Effector memory CD4-positive, alpha-beta T cell (primary cell): ENCODE data around the gene CNGB1.
"Not testable (repeated sequence)": the region's sequence is repeated elsewhere in the genome, so short reads cannot be mapped to it uniquely, and the experiment has no call there.

Experiments
- DNase-seq, 3 donors: peaks; one replicate each; pipeline ENCODE4 v3.0.0-alpha.2; 2020
- H3K27ac ChIP-seq: 2 replicates; pipeline ENCODE4 v1.7.0; 2013; ENCODE audit warnings: mild to moderate bottlenecking, low read length, moderate library complexity; ENCODE audit not compliant: insufficient read depth, poor library complexity, severe bottlenecking
- H3K27me3 ChIP-seq: replicated peaks from 2 replicates; pipeline ENCODE4 v1.7.0; 2013; ENCODE audit warnings: mild to moderate bottlenecking, low read length; ENCODE audit not compliant: insufficient read depth, control insufficient read depth, poor library complexity, severe bottlenecking
- H3K36me3 ChIP-seq: 2 replicates; pipeline ENCODE4 v1.7.0; 2013; ENCODE audit warnings: mild to moderate bottlenecking, low read length, moderate library complexity; ENCODE audit not compliant: control insufficient read depth, insufficient read depth
- H3K4me1 ChIP-seq: 2 replicates; pipeline ENCODE4 v1.7.0; 2013; ENCODE audit warnings: low read length, mild to moderate bottlenecking; ENCODE audit not compliant: control insufficient read depth, insufficient read depth, poor library complexity, severe bottlenecking
- H3K4me3 ChIP-seq: 2 replicates; pipeline ENCODE4 v1.7.0; 2013; ENCODE audit warnings: low read length, low read depth, mild to moderate bottlenecking; ENCODE audit not compliant: insufficient read depth, poor library complexity, severe bottlenecking
- H3K9me3 ChIP-seq: 2 replicates; pipeline ENCODE4 v1.7.0; 2013; ENCODE audit warnings: mild to moderate bottlenecking, low read length, moderate library complexity; ENCODE audit not compliant: control insufficient read depth

The CNGB1 gene

GRCh38 chr16:57883480-57883879 lies 87.4 kb downstream of the CNGB1 start:
- H3K4me3 ChIP-seq, result no peak overlapping the region
- no peaks in the 10 kb centered on the region for H3K9me3 ChIP-seq
- H3K36me3 ChIP-seq, result no peaks in the 10 kb centered on the region
- peaks cover 11% of the 10 kb centered on the region for H3K27me3 ChIP-seq
- no peak overlapping the region for H3K27ac ChIP-seq
- H3K4me1 ChIP-seq, result no peaks in the 10 kb centered on the region
- DNase-seq, result no peak

GRCh38 chr16:57882792-57883191 lies 88.1 kb downstream of the CNGB1 start:
- no peaks in the 10 kb centered on the region for H3K36me3 ChIP-seq
- no peak for DNase-seq
- no peak overlapping the region for H3K27ac ChIP-seq
- H3K27me3 ChIP-seq, result peaks cover 11% of the 10 kb centered on the region
- H3K4me1 ChIP-seq, result no peaks in the 10 kb centered on the region
- H3K9me3 ChIP-seq, result no peaks in the 10 kb centered on the region
- H3K4me3 ChIP-seq, result no peak overlapping the region

GRCh38 chr16:57882206-57882605 lies 88.7 kb downstream of the CNGB1 start:
- Histone ChIP-seq H3K27ac (no peak overlapping the region), H3K9me3 (no peaks in the 10 kb centered on the region), H3K36me3 (no peaks in the 10 kb centered on the region), H3K27me3 (peaks cover 10% of the 10 kb centered on the region), H3K4me1 (no peaks in the 10 kb centered on the region), H3K4me3 (no peak overlapping the region)
- DNase-seq, result no peak

GRCh38 chr16:57878586-57878985 lies 92.3 kb downstream of the CNGB1 start:
- H3K36me3 ChIP-seq, result no peaks in the 10 kb centered on the region
- no peak for DNase-seq
- no peaks in the 10 kb centered on the region for H3K9me3 ChIP-seq
- no peak overlapping the region for H3K27ac ChIP-seq
- H3K4me1 ChIP-seq, result no peaks in the 10 kb centered on the region
- no peak overlapping the region for H3K4me3 ChIP-seq
- H3K27me3 ChIP-seq, result no peaks in the 10 kb centered on the region

- no peak overlapping the region for H3K4me3 ChIP-seq
- no peak for DNase-seq
- no peaks in the 10 kb centered on the region for H3K4me1 ChIP-seq
- H3K9me3 ChIP-seq, result no peaks in the 10 kb centered on the region
- H3K36me3 ChIP-seq, result no peaks in the 10 kb centered on the region
- no peak overlapping the region for H3K27ac ChIP-seq
- no peaks in the 10 kb centered on the region for H3K27me3 ChIP-seq
These were observed 94.7 kb downstream of the CNGB1 start for GRCh38 chr16:57876210-57876609.

GRCh38 chr16:57875347-57875746 lies 95.6 kb downstream of the CNGB1 start:
- no peaks in the 10 kb centered on the region for H3K27me3 ChIP-seq
- no peak for DNase-seq
- no peaks in the 10 kb centered on the region for H3K9me3 ChIP-seq
- no peaks in the 10 kb centered on the region for H3K36me3 ChIP-seq
- no peak overlapping the region for H3K4me3 ChIP-seq
- H3K4me1 ChIP-seq, result no peaks in the 10 kb centered on the region
- no peak overlapping the region for H3K27ac ChIP-seq

- Histone ChIP-seq H3K9me3 (no peaks in the 10 kb centered on the region), H3K4me1 (no peaks in the 10 kb centered on the region), H3K27me3 (no peaks in the 10 kb centered on the region), H3K27ac (no peak overlapping the region), H3K36me3 (no peaks in the 10 kb centered on the region), H3K4me3 (no peak overlapping the region)
- no peak for DNase-seq
These were observed 97.7 kb downstream of the CNGB1 start for GRCh38 chr16:57873218-57873617.

- H3K9me3 ChIP-seq, result not testable (repeated sequence)
These were observed 98.2 kb downstream of the CNGB1 start for GRCh38 chr16:57872764-57873163.

GRCh38 chr16:57871456-57871855 lies 99.5 kb downstream of the CNGB1 start:
- H3K4me1 ChIP-seq, result no peaks in the 10 kb centered on the region

More at GRCh38 chr16:57872764-57873163, 98.2 kb downstream of the CNGB1 start:
- not testable (repeated sequence) for H3K27ac ChIP-seq, H3K36me3 ChIP-seq, H3K27me3 ChIP-seq, H3K4me3 ChIP-seq, H3K4me1 ChIP-seq, DNase-seq

GRCh38 chr16:57870753-57871454 lies 100.0 kb downstream of the CNGB1 start:
- no peaks in the 10 kb centered on the region for H3K36me3 ChIP-seq
- no peaks in the 10 kb centered on the region for H3K27me3 ChIP-seq
- no peak overlapping the region for H3K4me3 ChIP-seq
- H3K27ac ChIP-seq, result no peak overlapping the region
- no peaks in the 10 kb centered on the region for H3K4me1 ChIP-seq
- no peak for DNase-seq
- no peaks in the 10 kb centered on the region for H3K9me3 ChIP-seq

More at GRCh38 chr16:57871456-57871855, 99.5 kb downstream of the CNGB1 start:
- no peak overlapping the region for H3K27ac ChIP-seq
- no peak for DNase-seq
- no peaks in the 10 kb centered on the region for H3K9me3 ChIP-seq
- H3K27me3 ChIP-seq, result no peaks in the 10 kb centered on the region
- H3K36me3 ChIP-seq, result no peaks in the 10 kb centered on the region
- H3K4me3 ChIP-seq, result no peak overlapping the region
